ENCODE measurements around the gene ATG10. TPM values are rescaled to one million over a fixed set of nuclear protein-coding genes. Genes with fewer than 3 reads are reported as not detected.
"Not testable (repeated sequence)": the region's sequence is repeated elsewhere in the genome, so short reads cannot be mapped to it uniquely, and the experiment has no call there.

Gene ATG10
- total and polyA plus RNA-seq, 2 donors (not counting 1 experiment from before 2014, with no cell fraction given), result 1.6 to 11.6 TPM

DNA sequence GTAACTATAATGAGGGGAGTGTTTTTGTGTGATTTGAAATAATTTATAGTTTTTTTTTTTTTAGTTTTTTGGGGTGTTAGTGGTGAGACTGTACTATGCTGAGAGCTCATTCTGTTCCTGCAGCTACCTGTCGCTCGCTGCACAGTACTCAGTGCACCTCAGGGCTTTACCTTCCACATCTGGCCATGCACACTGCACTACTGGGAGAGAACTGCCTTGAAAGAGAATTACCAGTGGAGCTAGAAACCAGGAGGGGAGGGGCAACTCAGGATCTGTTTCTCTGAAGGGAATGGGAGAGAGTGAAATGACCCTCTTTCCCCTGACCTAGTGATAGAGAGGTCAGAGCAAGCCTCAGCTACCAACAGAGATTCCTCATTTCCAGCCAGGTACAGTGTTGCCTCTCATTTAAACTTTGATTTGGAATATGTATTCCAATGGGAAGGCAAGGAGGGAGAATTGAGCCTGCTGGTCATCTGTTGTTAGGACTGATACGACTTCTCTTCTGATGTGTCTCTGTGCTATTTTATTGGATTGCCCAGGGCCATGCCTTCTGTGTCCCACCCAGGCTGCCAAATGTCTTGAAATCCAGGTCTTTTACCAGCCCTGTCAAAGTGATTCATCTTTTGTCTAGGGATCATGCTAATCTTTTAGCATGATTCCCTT is 8.9 kb downstream of the ATG10 start:
- Histone ChIP-seq H3K36me3 (replicated peaks in 1 of 2; ENCODE audit: control extremely low read depth in 1 of 2, control insufficient read depth in 1 of 2, extremely low read depth in 1 of 2, insufficient read depth in 2 of 2, low read length in 1 of 2) (peaks cover 0 to 9% of the 10 kb centered on the region in 2 experiments), H3K27me3 (replicated peaks in 1 of 4; ENCODE audit: control extremely low read depth in 1 of 4, control insufficient read depth in 3 of 4, insufficient read depth in 4 of 4, low read length in 3 of 4) (no peaks in the 10 kb centered on the region), H3K4me3 (ENCODE audit: control extremely low read depth in 1 of 5, extremely low read depth in 1 of 5, insufficient read depth in 1 of 5, low read depth in 2 of 5, low read length in 4 of 5) (no peak overlapping the region), H3K9me3 (ENCODE audit: control extremely low read depth in 1 of 3, control insufficient read depth in 2 of 3, insufficient read depth in 1 of 3, low read length in 2 of 3) (peaks cover 0 to 4% (median 0%) of the 10 kb centered on the region in 3 donors), H3K4me2 (replicated peaks; ENCODE audit: low read depth, low read length, poor library complexity, severe bottlenecking) (no peak overlapping the region), H3K4me1 (ENCODE audit: control insufficient read depth in 2 of 2, insufficient read depth in 2 of 2, low read length in 2 of 2) (no peaks in the 10 kb centered on the region), H3K27ac (ENCODE audit: low read length in 2 of 2) (no peak overlapping the region), H3K79me2 (ENCODE audit: control insufficient read depth, insufficient read depth, low read length) (peaks cover 4% of the 10 kb centered on the region), H3K9ac (ENCODE audit: low read length) (no peak overlapping the region), H4K20me1 (ENCODE audit: control insufficient read depth, insufficient read depth, low read length, poor library complexity, severe bottlenecking) (no peaks in the 10 kb centered on the region), H2AFZ (ENCODE audit: insufficient read depth, low read depth, low read length, poor library complexity, severe bottlenecking) (no peak overlapping the region)
- ChIA-PET POLR2A (interaction anchor here (0.5 kb wide), 1 partner anchor 221 kb away, joined by 5 read pairs; no protein-coding TSS in a partner anchor), CTCF (interaction anchor here (0.9 kb wide), 1 partner anchor 130 kb away, joined by 3 read pairs; no protein-coding TSS in a partner anchor)
- H3K4me3 Mint-ChIP-seq, result no peak overlapping the region
- H3K27me3 Mint-ChIP-seq, result no peaks in the 10 kb centered on the region
- ATAC-seq (ENCODE audit: low read depth) (no peak), DNase-seq (no peak)
- WGBS (ENCODE audit: insufficient coverage), result 100% methylated on average over 1 of the region's 3 CpGs
- no peaks in the 10 kb centered on the region for H3K4me1 Mint-ChIP-seq
- H3K9me3 Mint-ChIP-seq (ENCODE audit: insufficient read depth), result no peaks in the 10 kb centered on the region
- intact Hi-C loops (cut with micrococcal nuclease), result no loop called here
- TF ChIP-seq, protein P1, sequence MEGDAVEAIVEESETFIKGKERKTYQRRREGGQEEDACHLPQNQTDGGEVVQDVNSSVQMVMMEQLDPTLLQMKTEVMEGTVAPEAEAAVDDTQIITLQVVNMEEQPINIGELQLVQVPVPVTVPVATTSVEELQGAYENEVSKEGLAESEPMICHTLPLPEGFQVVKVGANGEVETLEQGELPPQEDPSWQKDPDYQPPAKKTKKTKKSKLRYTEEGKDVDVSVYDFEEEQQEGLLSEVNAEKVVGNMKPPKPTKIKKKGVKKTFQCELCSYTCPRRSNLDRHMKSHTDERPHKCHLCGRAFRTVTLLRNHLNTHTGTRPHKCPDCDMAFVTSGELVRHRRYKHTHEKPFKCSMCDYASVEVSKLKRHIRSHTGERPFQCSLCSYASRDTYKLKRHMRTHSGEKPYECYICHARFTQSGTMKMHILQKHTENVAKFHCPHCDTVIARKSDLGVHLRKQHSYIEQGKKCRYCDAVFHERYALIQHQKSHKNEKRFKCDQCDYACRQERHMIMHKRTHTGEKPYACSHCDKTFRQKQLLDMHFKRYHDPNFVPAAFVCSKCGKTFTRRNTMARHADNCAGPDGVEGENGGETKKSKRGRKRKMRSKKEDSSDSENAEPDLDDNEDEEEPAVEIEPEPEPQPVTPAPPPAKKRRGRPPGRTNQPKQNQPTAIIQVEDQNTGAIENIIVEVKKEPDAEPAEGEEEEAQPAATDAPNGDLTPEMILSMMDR (IDR thresholded peaks at IDR 0.05), result no peak
- no peak for TF ChIP-seq EZH2 (IDR thresholded peaks at IDR 0.05; ENCODE audit: borderline replicate concordance, insufficient read depth, low read depth, low read length, poor library complexity, severe bottlenecking)
- H3K27ac Mint-ChIP-seq, result no peak overlapping the region

DNA sequence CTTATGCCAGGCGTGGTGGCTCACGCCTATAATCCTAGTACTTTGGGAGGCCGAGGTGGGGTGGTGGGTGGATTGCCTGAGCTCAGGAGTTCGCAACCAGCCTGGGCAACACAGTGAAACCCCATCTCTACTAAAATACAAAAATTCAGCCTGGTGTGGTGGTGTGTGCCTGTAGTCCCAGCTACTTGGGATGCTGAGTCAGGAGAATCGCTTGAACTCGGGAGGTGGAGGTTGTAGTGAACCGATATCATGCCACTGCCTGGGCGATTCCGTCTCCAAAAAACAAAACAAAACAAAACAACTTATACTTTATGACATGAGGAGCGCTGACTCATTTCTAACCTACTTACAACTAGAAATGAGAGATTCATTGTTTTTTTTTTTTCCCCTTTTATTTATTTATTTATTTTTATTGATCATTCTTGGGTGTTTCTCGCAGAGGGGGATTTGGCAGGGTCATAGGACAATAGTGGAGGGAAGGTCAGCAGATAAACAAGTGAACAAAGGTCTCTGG is 10.4 kb downstream of the ATG10 start:
- intact Hi-C loops (cut with micrococcal nuclease), result not testable (repeated sequence)

DNA sequence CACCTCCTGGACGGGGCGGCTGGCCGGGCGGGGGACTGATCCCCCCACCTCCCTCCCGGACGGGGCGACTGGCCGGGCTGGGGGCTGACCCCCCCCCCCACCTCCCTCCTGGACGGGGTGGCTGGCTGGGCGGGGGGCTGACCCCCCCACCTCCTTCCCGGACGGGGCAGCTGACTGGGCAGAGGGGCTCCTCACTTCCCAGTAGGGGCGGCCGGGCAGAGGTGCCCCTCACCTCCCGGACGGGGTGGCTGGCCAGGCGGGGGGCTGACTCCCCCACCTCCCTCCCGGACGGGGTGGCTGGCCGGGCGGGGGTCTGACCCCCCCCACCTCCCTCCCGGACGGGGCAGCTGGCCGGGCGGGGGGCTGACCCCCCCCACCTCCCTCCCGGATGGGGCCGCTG is 11.3 kb downstream of the ATG10 start:
- H2AFZ ChIP-seq (ENCODE audit: insufficient read depth, low read depth, low read length, poor library complexity, severe bottlenecking); H3K9ac ChIP-seq (ENCODE audit: low read length); H3K4me2 ChIP-seq (replicated peaks; ENCODE audit: low read depth, low read length, poor library complexity, severe bottlenecking); H3K36me3 ChIP-seq (replicated peaks in 1 of 2; ENCODE audit: control extremely low read depth in 1 of 2, control insufficient read depth in 1 of 2, extremely low read depth in 1 of 2, insufficient read depth in 2 of 2, low read length in 1 of 2); H3K4me3 ChIP-seq (ENCODE audit: control extremely low read depth in 1 of 5, extremely low read depth in 1 of 5, insufficient read depth in 1 of 5, low read depth in 2 of 5, low read length in 4 of 5); H4K20me1 ChIP-seq (ENCODE audit: control insufficient read depth, insufficient read depth, low read length, poor library complexity, severe bottlenecking); POLR2A ChIA-PET; H3K27ac Mint-ChIP-seq; H3K4me1 ChIP-seq (ENCODE audit: control insufficient read depth in 2 of 2, insufficient read depth in 2 of 2, low read length in 2 of 2); DNase-seq; H3K27me3 Mint-ChIP-seq; intact Hi-C loops (cut with micrococcal nuclease); CTCF ChIA-PET; H3K27ac ChIP-seq (ENCODE audit: low read length in 2 of 2); H3K9me3 ChIP-seq (ENCODE audit: control extremely low read depth in 1 of 3, control insufficient read depth in 2 of 3, insufficient read depth in 1 of 3, low read length in 2 of 3); H3K4me1 Mint-ChIP-seq; H3K27me3 ChIP-seq (replicated peaks in 1 of 4; ENCODE audit: control extremely low read depth in 1 of 4, control insufficient read depth in 3 of 4, insufficient read depth in 4 of 4, low read length in 3 of 4); H3K4me3 Mint-ChIP-seq; H3K79me2 ChIP-seq (ENCODE audit: control insufficient read depth, insufficient read depth, low read length); H3K9me3 Mint-ChIP-seq (ENCODE audit: insufficient read depth); ATAC-seq (ENCODE audit: low read depth): not testable (repeated sequence)
- 100% methylated on average over 3 of the region's 27 CpGs for WGBS (ENCODE audit: insufficient coverage)

More for the DNA sequence above, 10.4 kb downstream of the ATG10 start:
- H3K4me3 ChIP-seq (ENCODE audit: control extremely low read depth in 1 of 5, extremely low read depth in 1 of 5, insufficient read depth in 1 of 5, low read depth in 2 of 5, low read length in 4 of 5); H3K4me2 ChIP-seq (replicated peaks; ENCODE audit: low read depth, low read length, poor library complexity, severe bottlenecking); H3K4me3 Mint-ChIP-seq; ATAC-seq (ENCODE audit: low read depth); H3K4me1 Mint-ChIP-seq; POLR2A ChIA-PET; H3K4me1 ChIP-seq (ENCODE audit: control insufficient read depth in 2 of 2, insufficient read depth in 2 of 2, low read length in 2 of 2); DNase-seq; H3K27me3 ChIP-seq (replicated peaks in 1 of 4; ENCODE audit: control extremely low read depth in 1 of 4, control insufficient read depth in 3 of 4, insufficient read depth in 4 of 4, low read length in 3 of 4); CTCF ChIA-PET; H3K79me2 ChIP-seq (ENCODE audit: control insufficient read depth, insufficient read depth, low read length); H3K27ac ChIP-seq (ENCODE audit: low read length in 2 of 2); H4K20me1 ChIP-seq (ENCODE audit: control insufficient read depth, insufficient read depth, low read length, poor library complexity, severe bottlenecking); H3K27ac Mint-ChIP-seq; H3K9ac ChIP-seq (ENCODE audit: low read length); H3K9me3 Mint-ChIP-seq (ENCODE audit: insufficient read depth); H3K36me3 ChIP-seq (replicated peaks in 1 of 2; ENCODE audit: control extremely low read depth in 1 of 2, control insufficient read depth in 1 of 2, extremely low read depth in 1 of 2, insufficient read depth in 2 of 2, low read length in 1 of 2); H3K9me3 ChIP-seq (ENCODE audit: control extremely low read depth in 1 of 3, control insufficient read depth in 2 of 3, insufficient read depth in 1 of 3, low read length in 2 of 3); H3K27me3 Mint-ChIP-seq; H2AFZ ChIP-seq (ENCODE audit: insufficient read depth, low read depth, low read length, poor library complexity, severe bottlenecking): not testable (repeated sequence)
- WGBS (ENCODE audit: insufficient coverage), result no CpG with 5 or more reads among the region's 11 CpGs
